Activated T-helper 2 cell treated with anti-CD3 and anti-CD28 coated beads, Interferon-gamma antibody, Interleukin-2, Interleukin-4, amounts not matched to agents 10 μg/mL and 5 μg/mL and 100 μg/mL, durations not matched to agents 14 hours and 24 hours and 36 hours (primary cell): ENCODE measurements around the gene RALY. TPM values are rescaled to one million over a fixed set of nuclear protein-coding genes. Genes with fewer than 3 reads are reported as not detected.

ENCODE experiments used
- DNase-seq: peaks from one replicate; pipeline ENCODE4 v3.0.0; 2021; ENCODE audit warnings: low spot score
- H3K27ac Mint-ChIP-seq: one replicate; pipeline ENCODE4 v1.8.0; 2021; ENCODE audit warnings: mixed read lengths
- H3K27me3 Mint-ChIP-seq: one replicate; pipeline ENCODE4 v1.8.0; 2021; ENCODE audit warnings: low read depth, mixed read lengths
- H3K36me3 Mint-ChIP-seq: one replicate; pipeline ENCODE4 v1.8.0; 2021; ENCODE audit warnings: low read depth, mixed read lengths
- H3K4me1 Mint-ChIP-seq: one replicate; pipeline ENCODE4 v1.8.0; 2021; ENCODE audit warnings: low read depth, mixed read lengths
- H3K4me3 Mint-ChIP-seq: one replicate; pipeline ENCODE4 v1.8.0; 2021; ENCODE audit warnings: low read depth, mild to moderate bottlenecking, moderate library complexity, mixed read lengths
- H3K9me3 Mint-ChIP-seq: one replicate; pipeline ENCODE4 v1.8.0; 2021; ENCODE audit warnings: mixed read lengths
- intact Hi-C: fragments of 100-400 bp; cut with micrococcal nuclease; formaldehyde crosslinking; loops from one replicate; pipeline ENCODE4 v1.15.1; 2023
- total RNA-seq: library from RNA; stranded (reverse); gene quantifications from 2 replicates; pipeline ENCODE4 v1.2.3, GENCODE V29; 2022

Gene RALY
- total RNA-seq, 1 donor from 2014 or later = 149 TPM

- Mint-ChIP-seq H3K27ac (no peak overlapping the region), H3K36me3 (no peaks in the 10 kb centered on the region), H3K27me3 (no peaks in the 10 kb centered on the region), H3K4me3 (no peak overlapping the region), H3K4me1 (no peaks in the 10 kb centered on the region), H3K9me3 (no peaks in the 10 kb centered on the region)
- intact Hi-C loops = no loop called here
- DNase-seq = no peak
These were observed 22.4 kb upstream of the RALY start for GRCh38 chr20:33971147-33971975.

- DNase-seq = no peak
- Mint-ChIP-seq H3K36me3 (no peaks in the 10 kb centered on the region), H3K4me1 (no peaks in the 10 kb centered on the region), H3K4me3 (no peak overlapping the region), H3K27me3 (peaks cover 20% of the 10 kb centered on the region), H3K9me3 (no peaks in the 10 kb centered on the region), H3K27ac (no peak overlapping the region)
- intact Hi-C loops = no loop called here
These were observed 16.8 kb upstream of the RALY start for GRCh38 chr20:33976959-33977358.

DNA sequence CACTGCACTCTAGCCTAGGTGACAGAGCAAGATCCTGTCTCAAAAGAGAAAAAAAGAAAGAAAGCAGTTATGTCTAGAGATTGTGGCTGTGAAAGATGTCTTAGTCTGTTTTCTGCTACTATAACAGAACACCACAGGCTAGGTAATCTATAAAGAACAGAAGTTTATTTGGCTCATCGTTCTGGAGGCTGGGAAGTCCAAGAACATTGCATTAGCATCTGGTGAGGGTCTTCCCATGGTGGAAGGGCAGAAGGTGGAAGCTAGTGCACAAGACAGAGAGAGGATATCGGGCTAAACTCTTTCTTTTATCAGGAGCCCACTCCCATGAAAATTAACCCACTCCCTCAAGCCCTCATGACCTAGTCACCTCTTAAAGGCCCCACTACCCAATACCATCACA is 16.2 kb upstream of the RALY start:
- Mint-ChIP-seq H3K36me3 (no peaks in the 10 kb centered on the region), H3K4me1 (no peaks in the 10 kb centered on the region), H3K27ac (no peak overlapping the region), H3K4me3 (no peak overlapping the region), H3K27me3 (peaks cover 20% of the 10 kb centered on the region), H3K9me3 (no peaks in the 10 kb centered on the region)
- no peak for DNase-seq
- intact Hi-C loops = no loop called here

GRCh38 chr20:33979094-33979493 is 14.6 kb upstream of the RALY start:
- Mint-ChIP-seq H3K27me3 (peaks cover 20% of the 10 kb centered on the region), H3K4me3 (no peak overlapping the region), H3K4me1 (no peaks in the 10 kb centered on the region), H3K36me3 (no peaks in the 10 kb centered on the region), H3K27ac (no peak overlapping the region), H3K9me3 (no peaks in the 10 kb centered on the region)
- intact Hi-C loops = no loop called here
- DNase-seq = no peak

DNA sequence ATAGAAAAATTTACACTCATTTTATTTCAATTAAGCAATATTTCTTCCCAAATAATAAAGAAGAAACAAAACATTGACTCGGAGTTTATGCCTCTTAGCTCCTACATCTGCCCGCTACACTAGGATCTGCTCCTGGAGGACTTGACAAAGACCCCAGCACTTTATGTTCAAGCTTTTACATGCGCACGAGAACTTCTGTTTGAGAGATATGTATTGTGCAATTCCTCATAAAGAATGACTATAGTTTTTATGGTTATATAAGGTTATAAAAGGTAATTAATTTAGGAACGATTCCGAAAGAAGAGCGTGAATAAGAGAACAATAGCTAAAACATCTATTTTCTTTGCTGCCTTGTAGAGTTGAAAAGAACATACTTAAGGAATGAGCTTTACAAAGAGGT is 12.4 kb upstream of the RALY start:
- H3K9me3 Mint-ChIP-seq = no peaks in the 10 kb centered on the region
- H3K27ac Mint-ChIP-seq = no peak overlapping the region
- H3K4me3 Mint-ChIP-seq = no peak overlapping the region
- H3K4me1 Mint-ChIP-seq = no peaks in the 10 kb centered on the region
- H3K27me3 Mint-ChIP-seq = peaks cover 20% of the 10 kb centered on the region
- no peaks in the 10 kb centered on the region for H3K36me3 Mint-ChIP-seq
- DNase-seq = no peak
- intact Hi-C loops = no loop called here

GRCh38 chr20:33981964-33982363 is 11.7 kb upstream of the RALY start:
- Mint-ChIP-seq H3K4me3 (no peak overlapping the region), H3K27me3 (peaks cover 18% of the 10 kb centered on the region), H3K27ac (no peak overlapping the region), H3K36me3 (no peaks in the 10 kb centered on the region), H3K9me3 (no peaks in the 10 kb centered on the region), H3K4me1 (no peaks in the 10 kb centered on the region)
- DNase-seq = no peak
- intact Hi-C loops = no loop called here

DNA sequence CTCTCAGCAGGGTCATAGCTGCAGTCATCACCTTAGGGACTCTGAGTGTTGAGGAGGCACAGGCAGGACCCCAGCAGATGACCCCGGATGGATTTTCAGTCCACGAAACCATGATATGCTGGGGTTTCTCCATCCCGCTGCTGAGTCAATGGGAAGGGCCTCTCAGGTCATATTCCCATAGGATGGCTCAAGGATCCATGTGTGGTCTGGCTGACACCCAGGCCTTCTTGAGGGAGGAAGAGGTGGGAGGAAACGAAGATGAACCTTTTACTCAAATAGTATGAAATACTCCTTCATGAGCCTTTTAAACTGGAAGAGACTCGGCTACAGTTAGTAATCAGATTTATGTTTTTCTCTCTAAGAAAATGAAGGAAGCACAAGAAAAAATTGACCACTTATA is 10.3 kb upstream of the RALY start:
- Mint-ChIP-seq H3K27me3 (peaks cover 9% of the 10 kb centered on the region), H3K36me3 (no peaks in the 10 kb centered on the region), H3K9me3 (no peaks in the 10 kb centered on the region), H3K4me1 (no peaks in the 10 kb centered on the region), H3K27ac (no peak overlapping the region), H3K4me3 (no peak overlapping the region)
- no peak for DNase-seq
- intact Hi-C loops = no loop called here

DNA sequence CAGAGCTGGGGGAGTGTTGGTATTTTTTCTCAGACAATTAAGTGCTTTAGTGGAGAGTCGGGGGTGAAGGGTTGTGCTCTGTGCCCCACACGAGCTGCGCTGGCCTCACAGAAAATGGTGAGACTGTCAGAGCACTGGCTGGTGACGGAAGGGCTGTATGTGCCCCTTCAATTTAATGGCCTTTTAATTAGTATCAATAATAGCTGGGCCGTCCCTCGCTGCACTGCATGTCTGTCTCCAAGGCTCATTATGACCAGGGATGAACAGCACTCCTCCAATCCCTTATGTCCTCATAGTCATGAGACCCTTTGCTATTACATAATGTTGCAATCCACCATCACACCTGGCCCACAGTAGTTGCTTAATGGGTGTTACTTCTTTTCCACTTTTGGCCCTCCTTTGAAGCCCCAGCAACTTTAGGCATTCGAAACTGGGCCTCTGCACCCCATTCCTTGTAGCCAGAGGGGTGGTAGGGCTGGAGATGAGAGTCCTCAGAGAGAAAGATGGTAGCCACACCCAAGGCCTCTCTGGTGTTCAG is 9.5 kb upstream of the RALY start:
- peaks cover 3% of the 10 kb centered on the region for H3K27me3 Mint-ChIP-seq

DNA sequence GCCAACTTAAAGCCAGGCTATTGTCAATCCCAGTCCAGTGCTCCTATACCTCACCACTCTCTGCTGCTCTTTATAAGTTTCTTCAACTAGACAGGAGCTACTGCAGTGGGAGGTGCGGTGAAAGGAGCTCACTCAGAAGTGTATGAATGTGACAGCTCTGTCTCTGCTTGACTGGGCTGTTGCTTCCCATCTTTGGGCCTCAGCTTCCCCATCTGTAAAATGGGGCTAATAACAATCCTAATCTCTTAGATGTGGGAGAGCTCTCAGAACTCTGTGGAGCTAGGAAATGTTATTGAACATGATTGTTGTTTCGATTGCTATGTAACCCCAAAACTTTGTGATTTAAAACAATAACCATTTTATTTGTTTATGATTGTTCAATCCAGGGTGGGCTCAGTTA is 8.4 kb upstream of the RALY start:
- Mint-ChIP-seq H3K27me3 (peaks cover 2% of the 10 kb centered on the region), H3K9me3 (no peaks in the 10 kb centered on the region), H3K4me1 (peaks cover 3% of the 10 kb centered on the region), H3K4me3 (no peak overlapping the region), H3K27ac (no peak overlapping the region), H3K36me3 (no peaks in the 10 kb centered on the region)
- no peak for DNase-seq
- intact Hi-C loops = no loop called here

More for the DNA sequence above, 9.5 kb upstream of the RALY start:
- H3K27ac Mint-ChIP-seq = no peak overlapping the region
- H3K9me3 Mint-ChIP-seq = no peaks in the 10 kb centered on the region
- H3K4me1 Mint-ChIP-seq = no peaks in the 10 kb centered on the region
- no peak for DNase-seq
- intact Hi-C loops = no loop called here
- no peak overlapping the region for H3K4me3 Mint-ChIP-seq
- H3K36me3 Mint-ChIP-seq = no peaks in the 10 kb centered on the region

DNA sequence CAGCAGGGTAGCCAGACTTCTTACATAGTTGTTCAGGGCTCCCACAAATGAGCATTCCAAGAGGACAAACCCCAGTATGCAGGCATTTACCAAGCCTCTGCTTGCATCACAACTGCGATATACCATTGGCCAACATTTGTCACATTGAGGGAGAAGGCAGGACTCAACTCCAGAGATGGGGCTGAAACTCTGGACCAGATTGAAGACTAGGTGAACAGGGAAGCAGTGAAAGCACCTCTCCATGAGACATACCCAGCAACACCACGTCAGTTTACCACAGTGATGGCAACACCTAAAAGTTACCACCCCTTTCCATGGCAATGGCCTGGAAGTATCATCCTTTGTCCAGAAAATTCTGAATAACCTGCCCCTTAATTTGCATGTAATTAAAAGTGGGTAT is 7.9 kb upstream of the RALY start:
- no peak for DNase-seq
- Mint-ChIP-seq H3K36me3 (no peaks in the 10 kb centered on the region), H3K4me3 (no peak overlapping the region), H3K9me3 (no peaks in the 10 kb centered on the region), H3K27me3 (peaks cover 2% of the 10 kb centered on the region), H3K27ac (no peak overlapping the region), H3K4me1 (peaks cover 7% of the 10 kb centered on the region)
- intact Hi-C loops = no loop called here

GRCh38 chr20:33986560-33987216 is 7.0 kb upstream of the RALY start:
- DNase-seq = no peak
- Mint-ChIP-seq H3K4me3 (no peak overlapping the region), H3K27ac (no peak overlapping the region), H3K9me3 (no peaks in the 10 kb centered on the region), H3K27me3 (no peaks in the 10 kb centered on the region), H3K4me1 (peaks cover 10% of the 10 kb centered on the region), H3K36me3 (no peaks in the 10 kb centered on the region)
- intact Hi-C loops = no loop called here

- no peak overlapping the region for H3K27ac Mint-ChIP-seq
- no peaks in the 10 kb centered on the region for H3K27me3 Mint-ChIP-seq
- H3K9me3 Mint-ChIP-seq = no peaks in the 10 kb centered on the region
- peaks cover 10% of the 10 kb centered on the region for H3K36me3 Mint-ChIP-seq
- H3K4me1 Mint-ChIP-seq = peaks cover 17% of the 10 kb centered on the region
- intact Hi-C loops = loop anchor here (10.0 kb wide), 4 partner anchors 305 to 1785 kb away; partner anchors contain the start of genes DYNLRB1, E2F1, PHF20 and SNTA1
- no peak overlapping the region for H3K4me3 Mint-ChIP-seq
- DNase-seq = no peak
These were observed 3.6 kb upstream of the RALY start for GRCh38 chr20:33990075-33990474.

GRCh38 chr20:33991502-33991901 is 2.2 kb upstream of the RALY start:
- Mint-ChIP-seq H3K4me3 (peak overlapping the region; percentile 91), H3K27me3 (no peaks in the 10 kb centered on the region), H3K36me3 (peaks cover 19% of the 10 kb centered on the region), H3K27ac (peak overlapping the region; percentile 47), H3K9me3 (no peaks in the 10 kb centered on the region), H3K4me1 (peaks cover 28% of the 10 kb centered on the region)
- intact Hi-C loops = loop anchor here (10.0 kb wide), 4 partner anchors 307 to 1783 kb away; partner anchors contain the start of genes DYNLRB1, E2F1, PHF20 and SNTA1
- no peak for DNase-seq
